CD4-positive, alpha-beta T cell treated with Interleukin-15 for 4 hours (primary cell): ENCODE measurements around the gene KRTAP5-9.
"Not testable (repeated sequence)": the region's sequence is repeated elsewhere in the genome, so short reads cannot be mapped to it uniquely, and the experiment has no call there.

Experiments
- DNase-seq: peaks from one replicate; pipeline ENCODE4 v3.0.0-alpha.2; 2020; ENCODE audit warnings: low spot score

KRTAP5-9 gene

DNA sequence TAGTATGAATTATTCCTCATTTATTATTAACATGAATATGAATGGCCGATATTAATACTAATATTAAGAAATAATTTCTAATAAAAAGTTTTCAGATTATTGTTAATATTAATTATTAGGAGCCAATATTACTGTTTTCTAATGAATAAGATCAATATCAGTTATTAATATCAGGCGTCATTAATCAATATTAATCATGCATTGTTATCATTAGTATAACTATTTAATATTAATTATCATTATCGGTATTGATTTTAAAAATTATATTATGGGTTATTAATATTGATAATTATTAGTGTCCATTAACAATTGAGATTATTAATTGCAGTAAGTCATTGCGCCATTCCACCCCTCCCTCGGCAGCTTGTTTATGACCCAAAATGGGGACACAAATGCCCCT lies 37.5 kb downstream of the KRTAP5-9 start:
- not testable (repeated sequence) for DNase-seq

DNA sequence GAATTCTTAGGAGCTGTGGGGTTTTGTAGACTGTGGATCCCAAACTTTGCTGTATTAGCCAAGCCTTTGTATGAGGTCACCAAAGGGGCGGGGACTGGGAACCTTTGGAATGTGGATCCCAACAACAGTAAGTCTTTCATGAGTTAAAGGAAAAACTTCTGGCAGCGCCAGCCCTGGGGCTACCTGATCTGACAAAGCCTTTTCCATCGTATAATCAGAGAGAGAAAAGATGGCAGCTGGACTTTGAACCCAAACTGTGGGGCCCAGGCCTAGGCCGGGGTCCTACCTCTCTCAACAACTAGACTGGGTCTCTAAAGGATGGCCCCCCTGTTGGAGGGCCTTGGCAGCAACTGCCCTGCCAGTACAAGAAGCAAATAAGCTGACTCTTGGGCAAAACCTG lies 40.1 kb downstream of the KRTAP5-9 start:
- not testable (repeated sequence) for DNase-seq

DNA sequence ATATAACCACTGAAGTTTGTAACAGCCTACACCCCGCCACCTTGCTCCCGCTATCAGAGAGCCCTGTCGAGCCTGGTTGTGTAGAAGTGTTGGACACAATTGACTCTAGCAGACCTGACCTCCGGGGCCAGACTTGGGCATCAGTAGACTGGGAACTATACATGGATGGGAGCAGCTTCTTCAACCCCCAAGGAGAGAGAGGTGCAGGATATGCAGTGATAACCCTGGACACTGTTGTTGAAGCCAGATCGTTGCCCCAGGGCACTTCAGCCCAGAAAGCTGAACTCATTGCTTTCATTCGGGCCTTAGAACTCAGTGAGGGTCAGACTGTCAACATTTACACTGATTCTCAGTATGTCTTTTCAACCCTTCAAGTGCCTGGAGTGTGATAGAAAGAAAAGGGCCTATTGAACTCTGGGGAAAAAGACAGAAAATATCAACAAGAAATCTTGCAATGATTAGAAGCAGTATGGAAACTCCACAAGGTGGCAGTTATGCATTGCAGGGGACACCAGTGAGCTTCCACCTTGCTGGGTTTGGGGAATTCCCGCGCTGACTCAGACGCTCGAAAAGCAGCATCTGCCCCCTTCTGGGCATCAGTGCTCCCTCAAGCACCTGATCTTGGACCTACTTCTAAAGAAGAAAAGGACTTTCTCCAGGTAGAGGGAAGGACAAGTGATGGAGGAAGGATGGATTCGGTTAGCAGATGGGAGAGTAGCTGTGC lies 40.8 kb downstream of the KRTAP5-9 start:
- DNase-seq: peak; percentile 20

DNA sequence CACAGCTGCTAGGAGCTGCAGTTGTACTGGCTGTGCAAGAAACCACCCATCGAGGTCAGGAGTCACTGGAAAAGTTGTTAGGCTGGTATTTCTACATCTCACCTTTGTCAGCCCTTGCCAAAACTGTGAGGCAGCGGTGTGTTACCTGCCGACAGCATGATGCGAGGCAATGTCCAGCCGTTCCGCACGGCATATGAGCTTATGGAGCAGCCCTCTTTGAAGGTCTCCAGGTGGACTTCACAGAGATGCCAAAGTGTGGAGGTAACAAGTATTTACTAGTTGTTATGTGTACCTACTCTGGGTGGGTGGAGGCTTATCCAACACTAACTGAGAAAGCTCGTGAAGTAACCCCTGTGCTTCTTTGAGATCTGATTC lies 41.3 kb downstream of the KRTAP5-9 start:
- DNase-seq: not testable (repeated sequence)
